K562 (cell line): ENCODE measurements around the gene NPAS1. TPM values are rescaled to one million over a fixed set of nuclear protein-coding genes. Genes with fewer than 3 reads are reported as not detected.

Experiments
- ATAC-seq: fragments of 200-7000 bp; cut with Tn5 transposase; 3 replicates; pipeline ENCODE4 v1.9.1; 2020; ENCODE audit warnings: moderate library complexity
- BruUV-seq: library from RNA; stranded (reverse); fragments of 400-500 nt; replicated peaks from 2 replicates; lab custom pipeline; 2021; lab: Mats Ljungman, UMichigan
- CTCF ChIA-PET: fragments of 300-600 bp; formaldehyde crosslinking; extraction: SDS; loops from one replicate; lab custom pipeline; 2021; ENCODE audit warnings: low intra/inter-chr PET ratio; lab: Yijun Ruan, JAX
- POLR2A ChIA-PET: fragments of 300-600, 350-650 bp; sonication (Branson Sonifier 250); formaldehyde crosslinking; extraction: SDS; loops from one replicate; lab custom pipeline; 2021; ENCODE audit warnings: antibody characterized with exemption, inconsistent platforms; lab: Yijun Ruan, JAX
- DNase-seq, 4 experiments: peaks; one replicate each; pipeline versions ENCODE4 v3.0.0 to v3.0.0-alpha.2; 2011 to 2018; ENCODE audit warnings: low spot score in 3 of 4, mixed read lengths in 3 of 4; ENCODE audit errors: extremely low read depth in 1 of 4
- FAIRE-seq: peaks from 2 replicates; lab custom pipeline; 2011; peaks lifted over from hg19 to GRCh38; lab: Jason Lieb, UNC
- H2AFZ ChIP-seq: 2 replicates; pipeline ENCODE4 v1.6.0; 2011; ENCODE audit warnings: low read depth, low read length, control low read depth, inconsistent platforms
- H3K27ac ChIP-seq: fragments of 200-600 bp; 3 replicates; pipeline ENCODE4 v1.8.0; 2011; ENCODE audit warnings: low read depth, mild to moderate bottlenecking, control low read depth, inconsistent platforms, low read length, moderate library complexity, mixed read lengths; ENCODE audit errors: extremely low read depth
- H3K27me3 ChIP-seq, 2 experiments: fragments of 300-600 bp in 1 of 2; 2 replicates in 1 of 2; 3 replicates in 1 of 2; pipeline versions ENCODE4 v1.6.0 to v1.8.0; 2011; ENCODE audit warnings: inconsistent platforms in 2 of 2, low read length in 2 of 2, mild to moderate bottlenecking in 1 of 2, mixed read lengths in 1 of 2, moderate library complexity in 1 of 2; ENCODE audit not compliant: control insufficient read depth in 2 of 2, insufficient read depth in 2 of 2
- H3K36me3 ChIP-seq: fragments of 300-600 bp; 3 replicates; pipeline ENCODE4 v1.8.0; 2011; ENCODE audit warnings: mild to moderate bottlenecking, low read length, inconsistent platforms; ENCODE audit not compliant: control insufficient read depth, insufficient read depth
- H3K4me1 ChIP-seq, 2 experiments: fragments of 200-600 bp in 1 of 2; replicated peaks in 1 of 2; 2 replicates in 1 of 2; 3 replicates in 1 of 2; pipeline versions ENCODE4 v1.5.1 to v1.8.0; 2011; ENCODE audit warnings: inconsistent platforms in 2 of 2, low read length in 2 of 2, mild to moderate bottlenecking in 1 of 2, mixed read lengths in 1 of 2, moderate library complexity in 1 of 2; ENCODE audit not compliant: control insufficient read depth in 2 of 2, insufficient read depth in 2 of 2
- H3K4me2 ChIP-seq: 2 replicates; pipeline ENCODE4 v1.6.1; 2011; ENCODE audit warnings: low read length, control low read depth, inconsistent platforms, mixed read lengths; ENCODE audit not compliant: insufficient read depth
- H3K4me3 ChIP-seq: fragments of 200-600 bp; sonication (generic), shearing (Covaris generic); 2 replicates; pipeline ENCODE4 v1.5.1; 2016; ENCODE audit warnings: control low read depth, inconsistent platforms
- H3K79me2 ChIP-seq: fragments of 200-600 bp; 3 replicates; pipeline ENCODE4 v1.8.0; 2011; ENCODE audit warnings: low read length, inconsistent platforms; ENCODE audit not compliant: control insufficient read depth, insufficient read depth
- H3K9ac ChIP-seq, 2 experiments: 2 replicates each; pipeline versions ENCODE4 v1.6.0 to v1.6.1; 2011; ENCODE audit warnings: low read depth in 2 of 2, low read length in 2 of 2, control low read depth in 1 of 2, inconsistent platforms in 1 of 2, mild to moderate bottlenecking in 1 of 2, mixed read lengths in 1 of 2; ENCODE audit not compliant: insufficient read depth in 1 of 2
- H3K9me1 ChIP-seq: one replicate; pipeline ENCODE4 v1.6.0; 2011; ENCODE audit warnings: inconsistent platforms, mild to moderate bottlenecking, low read length, moderate library complexity; ENCODE audit not compliant: control insufficient read depth, insufficient read depth
- H3K9me3 ChIP-seq: replicated peaks from 2 replicates; pipeline ENCODE4 v1.5.1; 2011; ENCODE audit warnings: low read depth, low read length, inconsistent platforms; ENCODE audit not compliant: control insufficient read depth, insufficient read depth
- H4K20me1 ChIP-seq: replicated peaks from 2 replicates; pipeline ENCODE4 v1.6.1; 2011; ENCODE audit warnings: low read length, inconsistent platforms, mixed read lengths; ENCODE audit not compliant: control insufficient read depth, insufficient read depth
- CTCF ChIP-seq, 3 experiments: IDR thresholded peaks in 2 of 3; conservative IDR thresholded peaks in 1 of 3; 2 replicates each; pipeline ENCODE4 v1.5.1; 2011 to 2012; ENCODE audit warnings: low read length in 3 of 3, mild to moderate bottlenecking in 3 of 3, control low read depth in 2 of 3, improper control_type of control experiment in 1 of 3, inconsistent platforms in 1 of 3, low read depth in 1 of 3, mixed read lengths in 1 of 3, moderate library complexity in 1 of 3; ENCODE audit not compliant: insufficient read depth in 2 of 3
- CTCFL ChIP-seq: IDR thresholded peaks from 2 replicates; pipeline ENCODE4 v1.6.1; 2011; ENCODE audit warnings: borderline replicate concordance, low read depth, mild to moderate bottlenecking, moderate library complexity, low read length; ENCODE audit not compliant: insufficient read depth, poor library complexity, severe bottlenecking
- IFI16 ChIP-seq: fragments of 250-450 bp; sonication (Bioruptor Pico); IDR thresholded peaks from 2 replicates; pipeline ENCODE4 v2.1.2; 2022; ENCODE audit warnings: mild to moderate bottlenecking, inconsistent platforms
- KDM4B ChIP-seq, 2 experiments: fragments of 450-650 bp in 1 of 2; sonication (generic) in 1 of 2; IDR thresholded peaks; 2 replicates each; pipeline ENCODE4 v1.6.1; 2016 to 2017; ENCODE audit warnings: borderline replicate concordance in 2 of 2, antibody characterized with exemption in 1 of 2, low read depth in 1 of 2, mild to moderate bottlenecking in 1 of 2
- SMARCB1 ChIP-seq: IDR thresholded peaks from 2 replicates; pipeline ENCODE4 v1.6.1; 2011; ENCODE audit warnings: improper control_type of control experiment, low read depth; ENCODE audit not compliant: insufficient read length
- SP2 ChIP-seq: IDR thresholded peaks from 2 replicates; pipeline ENCODE4 v1.6.1; 2011; ENCODE audit warnings: mild to moderate bottlenecking, low read depth, low read length, moderate library complexity; ENCODE audit not compliant: poor library complexity, severe bottlenecking; ENCODE audit errors: extremely low read depth
- STAG1 ChIP-seq: sonication (generic); formaldehyde crosslinking; IDR thresholded peaks from 2 replicates; pipeline ENCODE4 v1.5.0; 2020; ENCODE audit warnings: missing genetic modification reagents, borderline replicate concordance
- ZFP1 ChIP-seq: fragments of 450-650 bp; formaldehyde crosslinking; IDR thresholded peaks from 2 replicates; pipeline ENCODE4 v1.4.0; 2020; ENCODE audit warnings: mild to moderate bottlenecking, mixed read lengths
- ZFP30 ChIP-seq: fragments of 250-450 bp; sonication (Bioruptor Pico); IDR thresholded peaks from 2 replicates; pipeline ENCODE4 v1.8.0; 2022; ENCODE audit warnings: moderate library complexity, mild to moderate bottlenecking, inconsistent platforms, borderline replicate concordance
- ZNF449 ChIP-seq: fragments of 250-450 bp; sonication (Bioruptor Pico); IDR thresholded peaks from 2 replicates; pipeline ENCODE4 v1.8.0; 2022; ENCODE audit warnings: moderate library complexity, mild to moderate bottlenecking, inconsistent platforms
- ZNF717 ChIP-seq: fragments of 250-450 bp; sonication (Bioruptor Pico); IDR thresholded peaks from 2 replicates; pipeline ENCODE4 v1.5.0; 2021
- WGBS: fragments of 100-300 bp; shearing (Covaris generic); methylation state at CpG from one replicate; pipeline ENCODE4 v1.1.6; 2016; ENCODE audit warnings: low coverage, mixed read lengths; ENCODE audit not compliant: insufficient coverage; ENCODE audit errors: missing lambda C conversion rate; 5-methylcytosine and 5-hydroxymethylcytosine counted together
- in situ Hi-C: fragments of 300-500 bp; cut with MboI; formaldehyde crosslinking; loops from 4 replicates; pipeline ENCODE4 v1.15.0; 2018; ENCODE audit warnings: inconsistent platforms, mixed read lengths
- intact Hi-C: fragments of 100-400 bp; cut with micrococcal nuclease; formaldehyde crosslinking; loops from 2 replicates; pipeline ENCODE4 v1.14.2; 2022
- polyA plus RNA-seq, 8 experiments: library from polyadenylated mRNA; depleted of rRNA in 4 of 8; stranded (reverse) in 5 of 8; unstranded in 3 of 8; fragments of >200 nt; fragmentation: Nextera tagmentation in 2 of 8; fragmentation: Illumina TruSeq in 1 of 8; extraction: Ambion mirVana in 2 of 8; extraction: Trizol in 1 of 8; gene quantifications; 2 replicates each; pipeline versions ENCODE4 v1.2.1 to v1.2.3, GENCODE V29; 2011 to 2014; ENCODE audit warnings: inconsistent platforms in 1 of 8, missing spikeins in 1 of 8
- total RNA-seq, 7 experiments: library from RNA; depleted of rRNA in 6 of 7; stranded (reverse); fragments of >200 nt in 6 of 7; fragmentation: Illumina TruSeq in 2 of 7; extraction: Trizol in 2 of 7; gene quantifications; 2 replicates each; pipeline versions ENCODE4 v1.2.1 to v1.2.3, GENCODE V29; 2011 to 2021; ENCODE audit warnings: low replicate concordance in 1 of 7

The NPAS1 gene
- total and polyA plus RNA-seq, 9 of the 15 experiments (the other 6 are each of a cell fraction or from before 2014, with no cell fraction given): 0.58 to 5.3 (median 2.0) TPM; not detected in 2

- no peaks in the 10 kb centered on the region for H3K9me3 ChIP-seq
- ChIA-PET POLR2A (interaction anchor here (0.6 kb wide), 1 partner anchor 1654 kb away, joined by 4 read pairs; no protein-coding TSS in a partner anchor), CTCF (no interaction called here)
- H3K79me2 ChIP-seq: no peaks in the 10 kb centered on the region; the same call in 2 of the 3 replicates
- H2AFZ ChIP-seq: no peak overlapping the region
- H3K9ac ChIP-seq: peak overlapping the region in 1 of 2 experiments; percentile 49; a peak in 2 of 4 replicates
- no peak for ATAC-seq
- no peak for DNase-seq
- peaks cover 18 to 23% of the 10 kb centered on the region in 2 experiments for H3K4me1 ChIP-seq
- in situ Hi-C loops: no loop called here
- H3K27ac ChIP-seq: no peak overlapping the region; the same call in 2 of the 3 replicates
- H3K36me3 ChIP-seq: no peaks in the 10 kb centered on the region; the same call in 2 of the 3 replicates
- H3K4me3 ChIP-seq: no peak overlapping the region
- intact Hi-C loops: no loop called here
- no peaks in the 10 kb centered on the region for H3K27me3 ChIP-seq
- no TSS peak for BruUV-seq
- H3K4me2 ChIP-seq: no peak overlapping the region
- H3K9me1 ChIP-seq: peaks cover 3% of the 10 kb centered on the region
- 83% methylated on average over 29 of the region's 29 CpGs for WGBS
- no peak for FAIRE-seq
- H4K20me1 ChIP-seq: peaks cover 9% of the 10 kb centered on the region
- TF ChIP-seq KDM4B (IDR thresholded peaks at IDR 0.05; ENCODE audit: borderline replicate concordance in 2 of 2, low read depth in 1 of 2) (no peak), SMARCB1 (no peak), ZNF717 (CRISPR knock-in tag) (no peak), STAG1 (CRISPR knock-in tag) (no peak), ZNF449 (CRISPR knock-in tag) (no peak), CTCF (IDR thresholded peaks at IDR 0.05 in 2 of 3, conservative IDR thresholded peaks at IDR 0.05 in 1 of 3; ENCODE audit: insufficient read depth in 2 of 3, low read depth in 1 of 3, low read length in 3 of 3) (0 out of 6 replicates have a peak, but pooled peaks of 1 of the 3 experiments have one; percentile 12), ZFP1 (CRISPR knock-in tag) (no peak), CTCFL (peak; percentile 51), IFI16 (CRISPR knock-in tag) (no peak), SP2 (no peak), ZFP30 (CRISPR knock-in tag) (no peak)
Measured at GRCh38 chr19:46979126-46980105, 40.2 kb upstream of the NPAS1 start.
